ENCODE data around the gene ETV1.

The ETV1 gene

DNA sequence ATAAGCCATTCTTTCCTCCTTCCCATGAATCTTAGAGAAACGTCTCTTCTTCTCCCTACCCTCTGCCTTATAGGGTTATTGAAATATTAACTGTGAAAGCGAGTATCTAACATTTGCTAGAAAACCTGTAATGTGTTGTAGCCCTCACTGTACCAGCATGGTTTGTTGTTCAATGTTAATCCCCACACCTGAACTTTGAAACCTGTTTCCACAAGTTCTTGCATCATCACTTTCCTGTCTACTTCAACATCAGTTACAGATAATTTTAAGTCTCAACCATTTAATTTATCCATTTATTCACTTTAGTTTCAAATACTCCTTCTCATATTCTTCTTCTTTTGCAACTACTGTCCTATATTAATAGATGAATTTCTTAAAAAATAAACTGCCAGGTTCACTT lies 148.2 kb downstream of the ETV1 start:
- Histone ChIP-seq H4K20me1 (ENCODE audit: control insufficient read depth, insufficient read depth, low read depth, low read length) (no peaks in the 10 kb centered on the region), H3K4me2 (ENCODE audit: low read length) (no peak overlapping the region), H3K79me2 (ENCODE audit: control insufficient read depth, low read length) (no peaks in the 10 kb centered on the region), H3F3A (ENCODE audit: control insufficient read depth, insufficient read depth) (no peaks in the 10 kb centered on the region), H3K27me3 (ENCODE audit: control insufficient read depth, low read length) (no peaks in the 10 kb centered on the region), H3K36me3 (ENCODE audit: control insufficient read depth, low read length) (no peaks in the 10 kb centered on the region), H3K4me3 (ENCODE audit: low read length) (no peak overlapping the region), H3K9me3 (ENCODE audit: control insufficient read depth, insufficient read depth, low read length) (peaks cover 2% of the 10 kb centered on the region; the same call in 1 of the 2 replicates), H3K4me1 (ENCODE audit: control insufficient read depth, low read length) (no peaks in the 10 kb centered on the region), H3K9me2 (replicated peaks; ENCODE audit: control insufficient read depth, low read length) (0 out of 2 replicates have a peak, but pooled peaks cover 3% of the 10 kb centered on the region), H3K27ac (ENCODE audit: low read depth, low read length) (no peak overlapping the region)
- TF ChIP-seq, protein P1, sequence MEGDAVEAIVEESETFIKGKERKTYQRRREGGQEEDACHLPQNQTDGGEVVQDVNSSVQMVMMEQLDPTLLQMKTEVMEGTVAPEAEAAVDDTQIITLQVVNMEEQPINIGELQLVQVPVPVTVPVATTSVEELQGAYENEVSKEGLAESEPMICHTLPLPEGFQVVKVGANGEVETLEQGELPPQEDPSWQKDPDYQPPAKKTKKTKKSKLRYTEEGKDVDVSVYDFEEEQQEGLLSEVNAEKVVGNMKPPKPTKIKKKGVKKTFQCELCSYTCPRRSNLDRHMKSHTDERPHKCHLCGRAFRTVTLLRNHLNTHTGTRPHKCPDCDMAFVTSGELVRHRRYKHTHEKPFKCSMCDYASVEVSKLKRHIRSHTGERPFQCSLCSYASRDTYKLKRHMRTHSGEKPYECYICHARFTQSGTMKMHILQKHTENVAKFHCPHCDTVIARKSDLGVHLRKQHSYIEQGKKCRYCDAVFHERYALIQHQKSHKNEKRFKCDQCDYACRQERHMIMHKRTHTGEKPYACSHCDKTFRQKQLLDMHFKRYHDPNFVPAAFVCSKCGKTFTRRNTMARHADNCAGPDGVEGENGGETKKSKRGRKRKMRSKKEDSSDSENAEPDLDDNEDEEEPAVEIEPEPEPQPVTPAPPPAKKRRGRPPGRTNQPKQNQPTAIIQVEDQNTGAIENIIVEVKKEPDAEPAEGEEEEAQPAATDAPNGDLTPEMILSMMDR (IDR thresholded peaks at IDR 0.05; ENCODE audit: low read depth, low read length, poor library complexity, severe bottlenecking), result no peak
- no peak for TF ChIP-seq EZH2phosphoT487 (IDR thresholded peaks at IDR 0.05; ENCODE audit: borderline replicate concordance, low read length)
